GM04503 (cell line): ENCODE data around the gene NXPH1.

ENCODE experiments used
- DNase-seq: peaks from one replicate; pipeline ENCODE4 v3.0.0-alpha.2; 2012; ENCODE audit warnings: low read depth

NXPH1 gene

DNA sequence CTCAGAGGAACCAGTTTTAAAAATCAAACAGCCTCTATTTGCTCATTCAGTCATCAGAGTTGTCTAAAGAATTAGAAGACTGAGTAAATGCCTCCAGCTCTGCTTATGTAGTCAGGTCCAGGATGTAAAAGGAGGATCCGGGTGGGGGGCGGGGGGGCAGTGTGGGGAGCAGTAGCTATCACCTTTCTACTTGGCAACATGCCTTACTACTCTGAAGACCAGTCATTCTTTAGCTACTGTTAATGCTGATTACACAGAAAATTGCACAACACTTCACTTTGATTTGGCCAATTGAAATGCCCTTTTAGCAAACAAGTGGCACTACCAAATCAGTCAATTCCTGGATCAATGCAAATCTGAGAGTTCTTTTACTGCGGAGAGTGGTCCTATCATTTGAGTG lies 164.2 kb downstream of the NXPH1 start:
- DNase-seq = no peak

DNA sequence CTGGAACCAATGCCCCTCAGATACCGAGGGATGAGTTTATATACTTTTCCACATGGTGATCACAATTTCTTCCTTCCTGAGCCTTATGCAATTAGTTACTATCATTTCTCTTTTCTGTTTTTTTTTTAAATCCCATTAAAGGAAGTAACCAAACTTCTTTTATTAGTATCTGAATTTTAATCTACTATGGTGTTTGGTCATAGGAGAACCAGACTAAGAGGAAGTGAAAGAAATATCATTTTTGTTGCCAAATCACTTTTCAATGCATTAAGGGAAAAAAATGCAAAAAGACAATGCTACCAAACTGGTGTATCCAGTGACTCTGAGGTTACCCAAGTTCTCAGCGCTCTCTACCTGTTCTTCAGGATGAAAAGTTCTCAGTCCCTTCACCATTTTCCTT lies 167.7 kb downstream of the NXPH1 start:
- DNase-seq = no peak

- no peak for DNase-seq
Measured at GRCh38 chr7:8605221-8605620, 171.8 kb downstream of the NXPH1 start.

GRCh38 chr7:8612584-8612983 lies 179.2 kb downstream of the NXPH1 start:
- no peak for DNase-seq

DNA sequence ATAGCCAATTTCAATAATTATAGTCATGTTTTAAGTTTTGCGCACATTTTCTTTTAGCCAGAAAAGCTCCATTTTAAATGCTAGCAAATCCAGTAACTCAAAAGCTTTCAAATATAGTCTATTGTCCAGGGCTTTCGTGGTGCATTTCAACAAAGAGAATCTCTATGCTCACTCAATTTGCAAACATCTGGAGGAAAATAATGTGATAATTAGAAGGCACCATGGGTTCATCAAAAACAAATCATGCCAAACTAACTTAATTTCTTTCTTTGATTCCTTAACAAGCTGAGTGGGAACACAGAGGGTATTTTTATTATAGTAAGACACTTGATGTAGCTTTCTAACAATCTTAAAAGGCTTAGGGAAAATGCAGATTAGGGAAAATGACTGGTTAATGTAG lies 179.8 kb downstream of the NXPH1 start:
- no peak for DNase-seq

DNA sequence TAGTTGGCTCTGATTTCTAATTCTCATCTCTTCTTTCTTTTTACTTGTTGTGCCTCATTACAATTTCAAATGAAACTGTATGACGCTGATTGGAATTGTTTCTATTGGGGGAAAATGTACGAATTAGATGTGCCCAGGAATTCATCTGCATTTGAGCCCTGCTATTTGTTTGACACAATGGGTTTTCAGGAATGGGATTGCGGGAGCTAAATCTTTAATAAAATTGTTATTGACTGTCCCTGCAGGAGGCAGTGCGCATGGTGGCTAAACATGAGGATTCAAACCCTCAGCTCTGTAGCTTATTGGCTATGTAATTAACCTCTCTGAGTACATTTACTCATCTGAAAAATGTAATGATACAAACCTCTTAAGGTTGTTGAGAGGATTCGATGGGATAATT lies 181.6 kb downstream of the NXPH1 start:
- no peak for DNase-seq

GRCh38 chr7:8618441-8619070 lies 185.1 kb downstream of the NXPH1 start:
- no peak for DNase-seq

- no peak for DNase-seq
Measured at GRCh38 chr7:8620169-8620568, 186.8 kb downstream of the NXPH1 start.

DNA sequence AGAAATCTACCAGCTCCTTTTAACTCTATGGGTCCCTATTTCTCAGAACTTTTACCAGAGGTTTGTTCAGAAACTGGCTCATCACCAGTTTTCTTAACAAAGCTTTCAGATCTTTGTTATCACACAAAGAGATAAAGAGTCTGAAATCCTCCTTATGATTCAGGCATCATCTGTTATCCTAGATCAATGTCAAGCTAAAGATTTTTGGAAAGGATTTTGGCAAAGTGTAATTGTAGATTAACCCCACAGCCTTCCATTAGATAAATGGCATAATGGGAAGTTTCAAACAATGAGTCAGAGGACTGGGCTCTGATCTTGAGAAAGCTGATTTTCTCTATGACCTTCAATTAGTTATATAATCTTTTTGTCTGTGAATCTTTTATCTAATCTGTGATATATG lies 192.2 kb downstream of the NXPH1 start:
- no peak for DNase-seq

DNA sequence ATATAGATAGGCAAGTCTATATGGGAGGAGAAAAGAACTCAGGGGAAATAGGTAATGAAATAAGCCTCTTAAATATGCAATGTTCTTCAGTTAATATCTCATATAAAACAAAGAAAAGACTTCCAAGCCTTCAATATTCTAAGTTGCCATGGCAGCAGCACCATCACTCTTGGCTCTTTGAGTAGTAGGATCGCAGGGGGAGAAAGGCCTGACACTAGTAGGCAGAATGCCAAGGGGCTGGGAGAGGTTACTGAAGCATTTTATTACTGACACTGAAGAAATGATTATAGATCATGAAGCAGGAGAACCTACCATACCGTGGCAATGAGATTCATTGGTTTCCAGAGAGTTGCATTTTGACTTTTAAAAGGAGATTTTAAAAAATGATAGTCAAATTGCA lies 193.9 kb downstream of the NXPH1 start:
- no peak for DNase-seq

- no peak for DNase-seq
Measured at GRCh38 chr7:8628656-8629055, 195.2 kb downstream of the NXPH1 start.

GRCh38 chr7:8629504-8629903 lies 196.1 kb downstream of the NXPH1 start:
- DNase-seq = no peak

- no peak for DNase-seq
Measured at GRCh38 chr7:8637322-8637721, 203.9 kb downstream of the NXPH1 start.

DNA sequence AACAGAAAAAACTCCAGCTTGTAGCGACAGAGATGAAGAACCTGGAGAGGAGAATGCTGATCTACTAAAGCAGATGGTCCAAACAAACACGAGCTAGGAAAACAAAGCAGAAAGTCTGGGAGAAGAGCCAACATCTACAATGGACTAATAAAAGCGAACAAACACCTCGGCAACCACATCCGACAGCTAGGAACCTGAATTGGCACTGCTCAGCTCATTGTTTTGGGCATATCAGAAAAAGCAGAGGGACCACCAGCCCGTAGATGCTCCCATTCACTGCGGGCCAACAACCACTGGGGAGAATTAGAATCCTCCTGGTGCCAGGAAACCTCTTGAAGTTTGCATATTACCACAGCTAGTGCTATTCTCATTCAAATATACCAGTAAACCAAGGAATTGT lies 204.7 kb downstream of the NXPH1 start:
- no peak for DNase-seq

GRCh38 chr7:8639668-8640067 lies 206.3 kb downstream of the NXPH1 start:
- DNase-seq = no peak

DNA sequence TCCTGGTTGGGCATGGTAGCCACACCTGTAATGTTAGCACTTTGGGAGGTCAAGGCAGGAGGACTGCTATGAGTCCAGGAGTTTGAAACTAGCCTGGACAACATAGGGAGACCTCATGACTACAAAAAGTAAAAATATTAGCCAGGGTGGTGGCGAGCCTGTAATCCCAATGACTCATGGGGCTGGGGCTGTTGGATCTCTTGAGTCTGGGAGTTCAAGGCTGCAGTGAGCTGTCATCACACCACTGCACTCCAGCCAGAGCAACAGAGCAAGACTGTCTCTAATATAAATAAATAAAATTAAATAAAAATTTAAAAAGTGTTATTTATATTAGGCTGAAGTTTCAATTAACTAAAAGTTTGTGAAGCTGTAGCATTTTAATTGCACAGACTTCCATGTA lies 207.3 kb downstream of the NXPH1 start:
- DNase-seq = no peak

DNA sequence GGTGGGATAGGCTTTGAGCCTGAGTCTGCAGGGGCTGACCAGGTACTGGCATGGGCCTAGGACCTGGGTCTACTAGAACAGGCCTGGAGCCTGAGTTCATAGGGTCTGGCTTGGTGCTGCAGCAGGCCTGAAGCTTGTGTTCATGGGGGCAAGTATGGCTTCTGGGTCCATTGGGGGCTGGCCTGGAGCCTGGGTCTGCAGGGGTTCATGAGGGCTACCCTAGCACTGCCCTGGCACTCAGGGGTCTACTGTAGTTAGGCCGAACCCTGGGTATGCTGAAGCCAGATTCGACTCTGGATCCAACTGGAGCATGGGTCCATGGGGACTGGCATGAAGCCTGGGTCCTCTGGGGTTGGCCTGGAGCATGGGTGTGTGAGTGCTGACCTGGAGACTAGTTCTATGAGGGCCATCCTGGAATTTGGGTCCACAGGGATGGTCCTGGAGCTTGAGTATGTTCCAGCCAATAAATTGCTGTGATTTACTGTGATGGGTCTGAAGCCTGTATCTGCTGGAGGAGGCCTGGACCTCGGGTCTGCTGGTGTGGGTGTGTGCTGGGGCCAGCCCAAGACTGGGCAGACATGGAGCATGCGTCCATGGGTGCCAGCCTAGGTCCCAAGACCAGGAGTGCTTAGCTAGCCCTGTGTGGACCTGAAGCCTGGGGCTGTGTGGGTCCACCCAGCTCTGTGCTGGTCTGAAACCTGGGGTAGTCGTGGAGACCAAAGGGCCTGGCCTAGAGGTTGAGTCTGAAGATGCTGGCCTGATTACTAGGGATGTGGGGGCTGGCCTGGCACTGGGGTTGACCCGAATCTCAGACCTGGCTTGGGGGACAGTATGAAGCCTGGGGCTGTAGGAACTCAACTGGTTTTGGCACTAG lies 235.5 kb downstream of the NXPH1 start:
- no peak for DNase-seq

- DNase-seq = no peak
Measured at GRCh38 chr7:8669501-8669851, 236.1 kb downstream of the NXPH1 start.

- DNase-seq = no peak
Measured at GRCh38 chr7:8684426-8684825, 251.0 kb downstream of the NXPH1 start.

DNA sequence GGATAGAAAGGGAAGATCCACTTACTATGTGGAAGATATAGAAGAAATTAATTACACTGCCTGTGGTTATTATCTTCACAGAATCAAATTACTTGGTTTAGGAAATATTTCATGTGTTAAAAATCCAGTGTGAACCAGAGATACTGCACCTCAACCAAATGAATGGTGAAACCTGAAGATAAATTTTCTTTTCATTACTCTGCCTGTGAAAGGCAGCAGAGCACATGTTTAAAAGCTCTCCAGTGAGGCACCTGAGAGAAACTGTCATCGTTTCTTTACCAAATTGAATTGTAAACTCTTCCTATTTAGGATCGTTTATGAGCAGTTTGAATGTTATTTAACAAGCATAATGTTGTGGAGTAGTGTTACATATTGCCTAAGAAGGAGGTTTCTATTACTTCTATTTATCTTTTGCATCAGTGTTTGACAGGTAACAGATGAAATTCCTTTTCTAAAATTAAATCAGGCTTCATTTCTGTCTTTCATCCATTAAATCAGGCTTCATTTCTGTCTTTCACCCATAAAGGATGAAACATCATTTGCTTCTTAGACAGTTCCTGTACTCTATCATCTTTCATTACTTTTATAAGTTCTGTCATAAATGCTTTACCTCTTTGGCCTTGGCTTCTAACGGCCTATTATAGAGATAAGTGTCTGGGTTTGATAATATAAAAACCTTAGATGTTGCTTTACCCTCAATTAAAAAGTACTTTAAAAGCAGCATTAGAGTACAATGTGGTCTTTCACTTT lies 266.6 kb downstream of the NXPH1 start:
- no peak for DNase-seq

DNA sequence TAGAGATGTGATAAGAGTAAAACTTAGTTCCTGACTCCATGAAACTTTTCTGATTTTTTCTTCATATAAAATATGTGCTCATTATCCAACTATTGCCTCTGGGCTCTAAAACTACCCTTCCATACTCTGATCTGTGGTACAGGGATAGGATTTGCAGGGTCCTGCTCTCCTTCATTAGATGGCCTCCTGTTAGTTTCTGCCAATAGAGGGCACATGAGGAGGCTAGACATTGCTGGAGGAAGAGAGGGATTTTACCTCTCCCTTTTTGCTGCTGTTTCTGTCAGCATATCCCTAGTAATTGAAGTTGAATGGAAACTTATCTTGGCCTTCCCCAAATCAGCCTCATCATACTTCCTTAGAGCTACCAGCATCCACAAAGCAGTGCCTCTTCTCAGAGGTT lies 269.4 kb downstream of the NXPH1 start:
- DNase-seq = no peak

DNA sequence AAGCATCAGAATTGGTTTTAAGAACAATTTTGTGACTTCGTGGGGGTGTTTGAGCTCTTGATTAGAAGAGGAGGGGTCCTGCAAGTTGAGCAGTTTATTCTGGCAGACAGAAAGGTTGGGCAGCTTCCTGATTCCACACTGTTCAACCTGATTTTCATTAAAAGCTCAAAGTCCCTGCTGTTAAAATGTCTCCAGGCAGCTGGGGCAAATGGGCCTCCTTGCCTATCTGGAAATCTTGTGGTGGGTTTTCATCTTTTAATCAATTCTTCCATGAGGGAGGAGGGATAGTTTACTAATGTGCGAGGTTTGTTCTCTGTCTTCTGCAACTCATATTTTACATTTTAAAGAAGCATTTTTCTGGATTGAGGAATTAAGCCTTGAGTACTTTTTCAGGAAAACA lies 276.7 kb downstream of the NXPH1 start:
- DNase-seq = no peak

GRCh38 chr7:8714791-8715190 lies 281.4 kb downstream of the NXPH1 start:
- DNase-seq = no peak
